ENCODE data around the gene RTKN. TPM values are rescaled to one million over a fixed set of nuclear protein-coding genes. Genes with fewer than 3 reads are reported as not detected.
"Not testable (repeated sequence)": the region's sequence is repeated elsewhere in the genome, so short reads cannot be mapped to it uniquely, and the experiment has no call there.

The RTKN gene
- total RNA-seq, 1 experiment from 2014 or later = 83.1 TPM

DNA sequence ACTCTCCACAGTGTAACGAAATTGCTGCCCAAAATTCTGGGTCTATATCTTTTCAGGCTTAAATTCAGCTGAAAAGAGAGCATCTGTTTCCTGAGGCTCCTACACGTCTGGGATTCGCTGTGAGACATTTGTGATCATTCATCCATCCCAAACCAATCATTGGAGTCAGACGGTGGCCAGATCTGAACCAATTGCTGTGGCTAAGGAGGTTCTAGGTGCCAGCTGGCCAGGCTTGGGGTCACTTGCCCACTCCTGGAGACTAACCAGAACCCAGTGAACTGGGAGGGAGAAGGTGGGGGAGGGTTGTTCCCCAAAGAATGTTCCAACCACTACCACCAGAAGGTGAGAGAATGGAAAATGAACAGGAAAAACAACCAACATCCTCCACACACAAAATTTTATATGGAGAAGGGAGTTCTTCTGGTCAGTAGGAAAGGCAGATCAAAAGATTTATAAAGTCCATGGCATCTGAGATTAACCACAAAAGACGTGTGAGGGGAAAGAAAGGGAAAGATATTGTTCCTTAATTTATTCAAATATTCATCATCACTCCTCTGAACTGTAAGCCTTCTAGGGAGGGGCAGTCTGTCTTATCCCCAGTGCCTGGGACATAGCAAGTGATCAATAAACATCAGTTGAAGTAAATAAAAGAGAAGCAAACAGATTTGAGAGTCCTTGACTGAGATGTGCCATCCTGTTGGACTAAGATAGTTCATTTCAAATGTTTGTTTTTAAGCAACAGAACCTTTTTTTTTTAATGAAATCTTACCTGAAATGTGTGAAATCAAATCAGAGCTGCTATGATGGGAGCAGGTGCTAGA lies 3.0 kb upstream of the RTKN start:
- peaks cover 3% of the 10 kb centered on the region; the same call in 1 of the 2 replicates for H3K27me3 ChIP-seq (ENCODE audit: control insufficient read depth, insufficient read depth, low read length)
- no peak overlapping the region for H3K4me3 ChIP-seq (ENCODE audit: low read depth in 2 of 2, low read length in 2 of 2)
- no peak overlapping the region for H3K27ac ChIP-seq (ENCODE audit: low read length)
- ATAC-seq (no peak), DNase-seq (ENCODE audit: low read depth, low spot score) (no peak)
- H3K4me1 ChIP-seq (ENCODE audit: control insufficient read depth, insufficient read depth, low read length) = peaks cover 7% of the 10 kb centered on the region
- H3K36me3 ChIP-seq (ENCODE audit: control insufficient read depth, insufficient read depth, low read length) = no peaks in the 10 kb centered on the region
- H3K9me3 ChIP-seq (ENCODE audit: control insufficient read depth, insufficient read depth, low read depth, low read length) = no peaks in the 10 kb centered on the region
- ChIA-PET CTCF (no interaction called here), POLR2A (no interaction called here)
- TF ChIP-seq, protein P1, sequence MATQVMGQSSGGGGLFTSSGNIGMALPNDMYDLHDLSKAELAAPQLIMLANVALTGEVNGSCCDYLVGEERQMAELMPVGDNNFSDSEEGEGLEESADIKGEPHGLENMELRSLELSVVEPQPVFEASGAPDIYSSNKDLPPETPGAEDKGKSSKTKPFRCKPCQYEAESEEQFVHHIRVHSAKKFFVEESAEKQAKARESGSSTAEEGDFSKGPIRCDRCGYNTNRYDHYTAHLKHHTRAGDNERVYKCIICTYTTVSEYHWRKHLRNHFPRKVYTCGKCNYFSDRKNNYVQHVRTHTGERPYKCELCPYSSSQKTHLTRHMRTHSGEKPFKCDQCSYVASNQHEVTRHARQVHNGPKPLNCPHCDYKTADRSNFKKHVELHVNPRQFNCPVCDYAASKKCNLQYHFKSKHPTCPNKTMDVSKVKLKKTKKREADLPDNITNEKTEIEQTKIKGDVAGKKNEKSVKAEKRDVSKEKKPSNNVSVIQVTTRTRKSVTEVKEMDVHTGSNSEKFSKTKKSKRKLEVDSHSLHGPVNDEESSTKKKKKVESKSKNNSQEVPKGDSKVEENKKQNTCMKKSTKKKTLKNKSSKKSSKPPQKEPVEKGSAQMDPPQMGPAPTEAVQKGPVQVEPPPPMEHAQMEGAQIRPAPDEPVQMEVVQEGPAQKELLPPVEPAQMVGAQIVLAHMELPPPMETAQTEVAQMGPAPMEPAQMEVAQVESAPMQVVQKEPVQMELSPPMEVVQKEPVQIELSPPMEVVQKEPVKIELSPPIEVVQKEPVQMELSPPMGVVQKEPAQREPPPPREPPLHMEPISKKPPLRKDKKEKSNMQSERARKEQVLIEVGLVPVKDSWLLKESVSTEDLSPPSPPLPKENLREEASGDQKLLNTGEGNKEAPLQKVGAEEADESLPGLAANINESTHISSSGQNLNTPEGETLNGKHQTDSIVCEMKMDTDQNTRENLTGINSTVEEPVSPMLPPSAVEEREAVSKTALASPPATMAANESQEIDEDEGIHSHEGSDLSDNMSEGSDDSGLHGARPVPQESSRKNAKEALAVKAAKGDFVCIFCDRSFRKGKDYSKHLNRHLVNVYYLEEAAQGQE (IDR thresholded peaks at IDR 0.05; ENCODE audit: insufficient read depth in 1 of 2, low read depth in 2 of 2, low read length in 1 of 2) = no peak
- no peak for TF ChIP-seq SIN3A (IDR thresholded peaks at IDR 0.05; ENCODE audit: borderline replicate concordance, insufficient read depth, low read depth, low read length)
- TF ChIP-seq TCF7L2 (IDR thresholded peaks at IDR 0.05; ENCODE audit: low read depth, low read length) = no peak
- TF ChIP-seq, protein P2, sequence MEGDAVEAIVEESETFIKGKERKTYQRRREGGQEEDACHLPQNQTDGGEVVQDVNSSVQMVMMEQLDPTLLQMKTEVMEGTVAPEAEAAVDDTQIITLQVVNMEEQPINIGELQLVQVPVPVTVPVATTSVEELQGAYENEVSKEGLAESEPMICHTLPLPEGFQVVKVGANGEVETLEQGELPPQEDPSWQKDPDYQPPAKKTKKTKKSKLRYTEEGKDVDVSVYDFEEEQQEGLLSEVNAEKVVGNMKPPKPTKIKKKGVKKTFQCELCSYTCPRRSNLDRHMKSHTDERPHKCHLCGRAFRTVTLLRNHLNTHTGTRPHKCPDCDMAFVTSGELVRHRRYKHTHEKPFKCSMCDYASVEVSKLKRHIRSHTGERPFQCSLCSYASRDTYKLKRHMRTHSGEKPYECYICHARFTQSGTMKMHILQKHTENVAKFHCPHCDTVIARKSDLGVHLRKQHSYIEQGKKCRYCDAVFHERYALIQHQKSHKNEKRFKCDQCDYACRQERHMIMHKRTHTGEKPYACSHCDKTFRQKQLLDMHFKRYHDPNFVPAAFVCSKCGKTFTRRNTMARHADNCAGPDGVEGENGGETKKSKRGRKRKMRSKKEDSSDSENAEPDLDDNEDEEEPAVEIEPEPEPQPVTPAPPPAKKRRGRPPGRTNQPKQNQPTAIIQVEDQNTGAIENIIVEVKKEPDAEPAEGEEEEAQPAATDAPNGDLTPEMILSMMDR (IDR thresholded peaks at IDR 0.05) = no peak
- TF ChIP-seq POLR2AphosphoS5 (IDR thresholded peaks at IDR 0.05; ENCODE audit: low read depth, low read length) = no peak
- in situ Hi-C loops (cut with HindIII; ENCODE audit: low pct_unique_long_range_greater_than_20kb, low sequenced_read_pairs) (no loop called here), intact Hi-C loops (cut with micrococcal nuclease; ENCODE audit: unreplicated experiment) (no loop called here)
- BruUV-seq (replicated peaks) = no TSS peak

DNA sequence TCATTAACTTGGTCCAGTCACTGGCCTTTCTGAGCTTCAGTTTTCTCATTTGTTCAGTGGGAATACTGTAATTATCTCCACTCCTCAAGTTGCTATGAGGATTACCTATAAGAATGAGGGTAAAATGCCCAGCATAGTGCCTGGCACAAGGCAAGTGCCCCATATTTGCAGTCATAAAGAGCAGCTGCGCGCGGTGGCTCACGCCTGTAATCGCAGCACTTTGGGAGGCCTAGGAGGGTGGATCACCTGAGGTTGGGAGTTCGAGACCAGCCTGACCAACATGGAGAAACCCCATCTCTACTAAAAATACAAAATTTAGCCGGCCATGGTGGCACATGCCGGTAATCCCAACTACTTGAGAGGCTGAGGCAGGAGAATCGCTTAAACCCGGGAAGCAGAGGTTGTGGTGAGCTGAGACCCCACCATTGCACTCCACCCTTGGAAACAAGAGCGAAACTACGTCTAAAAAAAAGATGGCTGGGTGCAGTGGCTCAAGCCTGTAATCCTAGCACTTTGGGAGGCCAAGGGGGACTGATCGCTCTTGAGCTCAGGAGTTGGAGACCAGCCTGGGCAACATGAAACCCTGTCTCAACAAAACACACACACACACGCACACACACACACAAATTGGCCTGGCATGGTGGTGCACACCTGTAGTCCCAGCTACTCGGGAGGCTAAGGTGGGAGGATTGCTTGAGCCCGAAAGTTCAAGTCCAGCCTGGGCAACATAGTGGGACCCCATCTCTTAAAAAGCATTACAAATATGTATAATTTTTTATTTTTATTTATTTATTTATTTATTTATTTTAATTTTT lies 953 bp upstream of the RTKN start:
- intact Hi-C loops (cut with micrococcal nuclease; ENCODE audit: unreplicated experiment); DNase-seq (ENCODE audit: low read depth, low spot score); H3K9me3 ChIP-seq (ENCODE audit: control insufficient read depth, insufficient read depth, low read depth, low read length); H3K27me3 ChIP-seq (ENCODE audit: control insufficient read depth, insufficient read depth, low read length); ATAC-seq; in situ Hi-C loops (cut with HindIII; ENCODE audit: low pct_unique_long_range_greater_than_20kb, low sequenced_read_pairs); BruUV-seq (replicated peaks); H3K36me3 ChIP-seq (ENCODE audit: control insufficient read depth, insufficient read depth, low read length); CTCF ChIA-PET; H3K4me1 ChIP-seq (ENCODE audit: control insufficient read depth, insufficient read depth, low read length): not testable (repeated sequence)
- peak overlapping the region; percentile 90 for H3K27ac ChIP-seq (ENCODE audit: low read length)
- POLR2A ChIA-PET = interaction anchor here (0.8 kb wide), 1 partner anchor 12 kb away, joined by 3 read pairs; no protein-coding TSS in a partner anchor
- H3K4me3 ChIP-seq (ENCODE audit: low read depth in 2 of 2, low read length in 2 of 2) = peak overlapping the region; percentile 67 to 93

Data from Panc1 (cell line).